Measurements from ENCODE around the gene AGAP1.

GRCh38 chr2:235508371-235509160, 14.7 kb downstream of the AGAP1 start:
- no peak for TF ChIP-seq CTCF (IDR thresholded peaks at IDR 0.05)
- TF ChIP-seq POLR2AphosphoS5 (IDR thresholded peaks at IDR 0.05), result no peak
- TF ChIP-seq POLR2A (IDR thresholded peaks at IDR 0.05), result no peak
